SK-N-SH treated with all-trans-retinoic acid at 6 μM for 48 hours (cell line): ENCODE data around the gene CBX7.

Source experiments
- ATAC-seq: fragments of 200-7000 bp; cut with Tn5 transposase; 3 replicates; pipeline ENCODE4 v1.9.1; 2020; ENCODE audit warnings: mild to moderate bottlenecking, moderate library complexity
- ARNTL ChIP-seq: fragments of 450-650 bp; formaldehyde crosslinking; IDR thresholded peaks from 2 replicates; pipeline ENCODE4 v1.5.0; 2020; ENCODE audit warnings: low read depth, mild to moderate bottlenecking, moderate library complexity, borderline replicate concordance
- BACH2 ChIP-seq: fragments of 250-450 bp; sonication (Bioruptor Pico); IDR thresholded peaks from 2 replicates; pipeline ENCODE4 v1.9.0; 2021; ENCODE audit warnings: mild to moderate bottlenecking, borderline replicate concordance
- CSDC2 ChIP-seq: fragments of 250-450 bp; sonication (Bioruptor Pico); IDR thresholded peaks from 2 replicates; pipeline ENCODE4 v1.5.0; 2020; ENCODE audit warnings: mild to moderate bottlenecking, moderate library complexity
- CSRNP3 ChIP-seq: fragments of 250-450 bp; sonication (Bioruptor Pico); IDR thresholded peaks from 2 replicates; pipeline ENCODE4 v1.5.1; 2021; ENCODE audit warnings: mild to moderate bottlenecking, moderate library complexity
- ESRRG ChIP-seq: fragments of 250-450 bp; sonication (Bioruptor Pico); IDR thresholded peaks from 2 replicates; pipeline ENCODE4 v1.6.1; 2021; ENCODE audit warnings: mild to moderate bottlenecking
- GLIS3 ChIP-seq: fragments of 250-450 bp; sonication (Bioruptor Pico); IDR thresholded peaks from 2 replicates; pipeline ENCODE4 v1.5.0; 2020; ENCODE audit warnings: mild to moderate bottlenecking, moderate library complexity
- ISL1 ChIP-seq: fragments of 250-450 bp; sonication (Bioruptor Pico); IDR thresholded peaks from 2 replicates; pipeline ENCODE4 v2.1.2; 2022; ENCODE audit warnings: mild to moderate bottlenecking, moderate library complexity
- OSR1 ChIP-seq: fragments of 250-450 bp; sonication (Bioruptor Pico); IDR thresholded peaks from 2 replicates; pipeline ENCODE4 v1.8.0; 2022; ENCODE audit warnings: moderate library complexity, mild to moderate bottlenecking, inconsistent platforms
- POU6F1 ChIP-seq: fragments of 250-450 bp; sonication (Bioruptor Pico); IDR thresholded peaks from 2 replicates; pipeline ENCODE4 v1.8.0; 2021; ENCODE audit warnings: low read depth, mild to moderate bottlenecking, moderate library complexity, borderline replicate concordance
- PPARA ChIP-seq: fragments of 250-450 bp; sonication (Bioruptor Pico); IDR thresholded peaks from 2 replicates; pipeline ENCODE4 v1.5.0; 2020; ENCODE audit warnings: mild to moderate bottlenecking, borderline replicate concordance
- RARB ChIP-seq: fragments of 250-450 bp; sonication (Bioruptor Pico); IDR thresholded peaks from 2 replicates; pipeline ENCODE4 v1.8.0; 2021; ENCODE audit warnings: mild to moderate bottlenecking, moderate library complexity
- TCF4 ChIP-seq: fragments of 250-450 bp; sonication (Bioruptor Pico); IDR thresholded peaks from 2 replicates; pipeline ENCODE4 v1.8.0; 2021; ENCODE audit warnings: mild to moderate bottlenecking, moderate library complexity, borderline replicate concordance
- TOX ChIP-seq: fragments of 250-450 bp; sonication (Bioruptor Pico); IDR thresholded peaks from 2 replicates; pipeline ENCODE4 v1.8.0; 2021; ENCODE audit warnings: mild to moderate bottlenecking, moderate library complexity, borderline replicate concordance
- ZC3H10 ChIP-seq: fragments of 250-450 bp; sonication (Bioruptor Pico); IDR thresholded peaks from 2 replicates; pipeline ENCODE4 v1.5.1; 2021; ENCODE audit warnings: mild to moderate bottlenecking, moderate library complexity
- ZFP3 ChIP-seq: fragments of 250-450 bp; sonication (Bioruptor Pico); IDR thresholded peaks from 2 replicates; pipeline ENCODE4 v1.5.0; 2020; ENCODE audit warnings: mild to moderate bottlenecking, moderate library complexity
- ZFP30 ChIP-seq: fragments of 450-650 bp; formaldehyde crosslinking; IDR thresholded peaks from 2 replicates; pipeline ENCODE4 v1.5.0; 2022; ENCODE audit warnings: mild to moderate bottlenecking, moderate library complexity
- ZNF565 ChIP-seq: fragments of 450-650 bp; formaldehyde crosslinking; conservative IDR thresholded peaks from 2 replicates; pipeline ENCODE4 v1.5.0; 2020; ENCODE audit warnings: low read depth, mild to moderate bottlenecking, moderate library complexity
- TF ChIP-seq, protein P1 (sequence below): fragments of 250-450 bp; sonication (Bioruptor Pico); IDR thresholded peaks from 2 replicates; pipeline ENCODE4 v1.8.0; 2020; ENCODE audit warnings: mild to moderate bottlenecking, moderate library complexity, borderline replicate concordance
- TF ChIP-seq, protein P2 (sequence below): fragments of 250-450 bp; sonication (Bioruptor Pico); IDR thresholded peaks from 2 replicates; pipeline ENCODE4 v1.5.1; 2020; ENCODE audit warnings: low read depth, mild to moderate bottlenecking, moderate library complexity
- TF ChIP-seq, protein P3 (sequence below): fragments of 250-450 bp; sonication (Bioruptor Pico); IDR thresholded peaks from 2 replicates; pipeline ENCODE4 v1.5.0; 2020; ENCODE audit warnings: mild to moderate bottlenecking, moderate library complexity

The CBX7 gene

GRCh38 chr22:39114112-39114511 lies 38.4 kb downstream of the CBX7 start:
- TF ChIP-seq, protein P1, sequence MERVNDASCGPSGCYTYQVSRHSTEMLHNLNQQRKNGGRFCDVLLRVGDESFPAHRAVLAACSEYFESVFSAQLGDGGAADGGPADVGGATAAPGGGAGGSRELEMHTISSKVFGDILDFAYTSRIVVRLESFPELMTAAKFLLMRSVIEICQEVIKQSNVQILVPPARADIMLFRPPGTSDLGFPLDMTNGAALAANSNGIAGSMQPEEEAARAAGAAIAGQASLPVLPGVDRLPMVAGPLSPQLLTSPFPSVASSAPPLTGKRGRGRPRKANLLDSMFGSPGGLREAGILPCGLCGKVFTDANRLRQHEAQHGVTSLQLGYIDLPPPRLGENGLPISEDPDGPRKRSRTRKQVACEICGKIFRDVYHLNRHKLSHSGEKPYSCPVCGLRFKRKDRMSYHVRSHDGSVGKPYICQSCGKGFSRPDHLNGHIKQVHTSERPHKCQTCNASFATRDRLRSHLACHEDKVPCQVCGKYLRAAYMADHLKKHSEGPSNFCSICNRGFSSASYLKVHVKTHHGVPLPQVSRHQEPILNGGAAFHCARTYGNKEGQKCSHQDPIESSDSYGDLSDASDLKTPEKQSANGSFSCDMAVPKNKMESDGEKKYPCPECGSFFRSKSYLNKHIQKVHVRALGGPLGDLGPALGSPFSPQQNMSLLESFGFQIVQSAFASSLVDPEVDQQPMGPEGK (CRISPR knock-in tag), result no peak
- TF ChIP-seq ISL1, result no peak
- TF ChIP-seq, all 23 proteins: peak for 0
- ATAC-seq, result no peak

- no peak for TF ChIP-seq ARNTL (CRISPR knock-in tag)
- TF ChIP-seq GLIS3 (CRISPR knock-in tag), result no peak
- TF ChIP-seq POU6F1 (CRISPR knock-in tag), result no peak
- no peak for TF ChIP-seq PPARA (CRISPR knock-in tag)
- TF ChIP-seq, protein P2, sequence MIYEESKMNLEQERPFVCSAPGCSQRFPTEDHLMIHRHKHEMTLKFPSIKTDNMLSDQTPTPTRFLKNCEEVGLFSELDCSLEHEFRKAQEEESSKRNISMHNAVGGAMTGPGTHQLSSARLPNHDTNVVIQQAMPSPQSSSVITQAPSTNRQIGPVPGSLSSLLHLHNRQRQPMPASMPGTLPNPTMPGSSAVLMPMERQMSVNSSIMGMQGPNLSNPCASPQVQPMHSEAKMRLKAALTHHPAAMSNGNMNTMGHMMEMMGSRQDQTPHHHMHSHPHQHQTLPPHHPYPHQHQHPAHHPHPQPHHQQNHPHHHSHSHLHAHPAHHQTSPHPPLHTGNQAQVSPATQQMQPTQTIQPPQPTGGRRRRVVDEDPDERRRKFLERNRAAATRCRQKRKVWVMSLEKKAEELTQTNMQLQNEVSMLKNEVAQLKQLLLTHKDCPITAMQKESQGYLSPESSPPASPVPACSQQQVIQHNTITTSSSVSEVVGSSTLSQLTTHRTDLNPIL, result no peak
- no peak for TF ChIP-seq ZC3H10 (CRISPR knock-in tag)
- TF ChIP-seq TOX (CRISPR knock-in tag), result no peak
- no peak for TF ChIP-seq TCF4 (CRISPR knock-in tag)
- TF ChIP-seq ISL1, result no peak
- no peak for ATAC-seq
Observed at GRCh38 chr22:39110631-39111561, 41.6 kb downstream of the CBX7 start.

DNA sequence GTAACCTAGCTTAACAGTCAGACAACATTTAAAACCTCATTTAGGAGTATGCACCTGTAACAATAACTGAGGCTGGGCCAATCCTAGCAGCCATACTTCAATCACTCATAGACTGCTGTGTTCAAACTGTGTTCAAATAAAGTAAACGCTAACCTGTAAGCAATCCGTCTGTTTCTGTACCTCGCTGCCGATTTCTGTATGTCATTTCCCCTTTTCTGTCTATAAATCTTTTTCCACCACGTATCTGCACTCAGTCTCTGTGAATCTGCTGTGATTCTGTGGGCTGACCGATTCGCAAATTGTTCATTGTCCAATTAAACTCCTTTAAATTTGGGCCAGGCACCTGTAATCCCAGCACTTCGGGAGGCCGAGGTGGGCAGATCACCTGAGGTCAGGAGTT lies 43.1 kb downstream of the CBX7 start:
- ATAC-seq, result no peak
- TF ChIP-seq BACH2 (CRISPR knock-in tag) (no peak), TOX (CRISPR knock-in tag) (no peak), OSR1 (CRISPR knock-in tag) (no peak), ZFP30 (CRISPR knock-in tag) (no peak), ZC3H10 (CRISPR knock-in tag) (no peak), ESRRG (no peak), GLIS3 (CRISPR knock-in tag) (no peak), PPARA (CRISPR knock-in tag) (no peak), CSDC2 (CRISPR knock-in tag) (no peak), POU6F1 (CRISPR knock-in tag) (no peak), RARB (CRISPR knock-in tag) (no peak), ZNF565 (CRISPR knock-in tag) (no peak), ARNTL (CRISPR knock-in tag) (no peak), ZFP3 (CRISPR knock-in tag) (no peak), CSRNP3 (CRISPR knock-in tag) (no peak), TCF4 (CRISPR knock-in tag) (no peak), ISL1 (no peak)
- TF ChIP-seq, protein P3, sequence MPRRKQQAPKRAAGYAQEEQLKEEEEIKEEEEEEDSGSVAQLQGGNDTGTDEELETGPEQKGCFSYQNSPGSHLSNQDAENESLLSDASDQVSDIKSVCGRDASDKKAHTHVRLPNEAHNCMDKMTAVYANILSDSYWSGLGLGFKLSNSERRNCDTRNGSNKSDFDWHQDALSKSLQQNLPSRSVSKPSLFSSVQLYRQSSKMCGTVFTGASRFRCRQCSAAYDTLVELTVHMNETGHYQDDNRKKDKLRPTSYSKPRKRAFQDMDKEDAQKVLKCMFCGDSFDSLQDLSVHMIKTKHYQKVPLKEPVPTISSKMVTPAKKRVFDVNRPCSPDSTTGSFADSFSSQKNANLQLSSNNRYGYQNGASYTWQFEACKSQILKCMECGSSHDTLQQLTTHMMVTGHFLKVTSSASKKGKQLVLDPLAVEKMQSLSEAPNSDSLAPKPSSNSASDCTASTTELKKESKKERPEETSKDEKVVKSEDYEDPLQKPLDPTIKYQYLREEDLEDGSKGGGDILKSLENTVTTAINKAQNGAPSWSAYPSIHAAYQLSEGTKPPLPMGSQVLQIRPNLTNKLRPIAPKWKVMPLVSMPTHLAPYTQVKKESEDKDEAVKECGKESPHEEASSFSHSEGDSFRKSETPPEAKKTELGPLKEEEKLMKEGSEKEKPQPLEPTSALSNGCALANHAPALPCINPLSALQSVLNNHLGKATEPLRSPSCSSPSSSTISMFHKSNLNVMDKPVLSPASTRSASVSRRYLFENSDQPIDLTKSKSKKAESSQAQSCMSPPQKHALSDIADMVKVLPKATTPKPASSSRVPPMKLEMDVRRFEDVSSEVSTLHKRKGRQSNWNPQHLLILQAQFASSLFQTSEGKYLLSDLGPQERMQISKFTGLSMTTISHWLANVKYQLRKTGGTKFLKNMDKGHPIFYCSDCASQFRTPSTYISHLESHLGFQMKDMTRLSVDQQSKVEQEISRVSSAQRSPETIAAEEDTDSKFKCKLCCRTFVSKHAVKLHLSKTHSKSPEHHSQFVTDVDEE (CRISPR knock-in tag), result no peak
- TF ChIP-seq, protein P2, result no peak
- TF ChIP-seq, protein P1 (CRISPR knock-in tag), result no peak
